GM12801 (cell line): Measurements from ENCODE around the gene SEMA4D.

Experiments
- TF ChIP-seq, protein P1 (sequence below): IDR thresholded peaks from one replicate; pipeline ENCODE4 v1.5.1; 2011; ENCODE audit warnings: control low read depth; ENCODE audit not compliant: insufficient read length; ENCODE audit errors: extremely low read depth

SEMA4D gene

DNA sequence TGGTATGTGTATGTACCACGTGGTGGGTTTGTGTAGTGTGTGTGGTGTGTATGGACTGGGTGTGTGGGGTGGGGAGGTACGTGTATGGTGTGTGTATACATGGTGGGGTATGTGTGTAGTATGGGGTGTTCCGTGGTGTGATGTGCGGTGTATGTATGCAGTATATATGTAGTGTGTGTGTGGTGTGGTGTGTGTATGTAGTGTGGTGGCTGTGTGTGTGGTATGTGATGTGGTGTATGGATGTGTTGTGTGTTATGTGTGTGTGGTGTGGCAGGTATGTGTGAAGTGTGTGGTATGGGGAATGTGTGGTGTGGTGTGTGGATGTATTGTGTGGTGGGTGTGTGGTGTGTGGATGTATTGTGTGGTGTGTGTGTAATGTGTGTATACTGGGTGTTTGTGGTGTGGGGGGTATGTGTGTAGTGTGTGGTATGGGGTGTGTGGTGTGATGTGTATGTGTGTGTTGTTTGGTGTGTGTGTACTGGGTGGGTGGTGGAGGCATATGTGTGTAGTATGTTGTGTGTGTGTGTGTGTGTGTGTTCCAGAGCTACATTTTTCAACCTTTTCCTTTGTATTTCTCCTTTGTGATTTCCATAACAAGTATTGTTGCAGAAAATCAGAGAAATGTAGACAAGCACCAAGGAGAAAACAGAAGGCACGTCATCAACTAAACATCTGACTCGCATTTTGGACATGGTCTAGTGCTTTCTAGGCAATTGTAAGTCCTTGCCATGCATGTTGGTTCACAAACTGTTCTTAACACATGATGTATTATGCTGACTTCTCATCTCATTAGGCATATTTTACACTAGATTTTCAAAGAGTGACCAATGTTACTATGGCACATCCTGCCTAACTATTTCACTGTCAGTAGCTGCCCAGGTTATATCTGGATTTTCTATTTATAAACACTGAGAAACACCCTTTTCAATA is 13.2 kb downstream of the SEMA4D start:
- TF ChIP-seq, protein P1, sequence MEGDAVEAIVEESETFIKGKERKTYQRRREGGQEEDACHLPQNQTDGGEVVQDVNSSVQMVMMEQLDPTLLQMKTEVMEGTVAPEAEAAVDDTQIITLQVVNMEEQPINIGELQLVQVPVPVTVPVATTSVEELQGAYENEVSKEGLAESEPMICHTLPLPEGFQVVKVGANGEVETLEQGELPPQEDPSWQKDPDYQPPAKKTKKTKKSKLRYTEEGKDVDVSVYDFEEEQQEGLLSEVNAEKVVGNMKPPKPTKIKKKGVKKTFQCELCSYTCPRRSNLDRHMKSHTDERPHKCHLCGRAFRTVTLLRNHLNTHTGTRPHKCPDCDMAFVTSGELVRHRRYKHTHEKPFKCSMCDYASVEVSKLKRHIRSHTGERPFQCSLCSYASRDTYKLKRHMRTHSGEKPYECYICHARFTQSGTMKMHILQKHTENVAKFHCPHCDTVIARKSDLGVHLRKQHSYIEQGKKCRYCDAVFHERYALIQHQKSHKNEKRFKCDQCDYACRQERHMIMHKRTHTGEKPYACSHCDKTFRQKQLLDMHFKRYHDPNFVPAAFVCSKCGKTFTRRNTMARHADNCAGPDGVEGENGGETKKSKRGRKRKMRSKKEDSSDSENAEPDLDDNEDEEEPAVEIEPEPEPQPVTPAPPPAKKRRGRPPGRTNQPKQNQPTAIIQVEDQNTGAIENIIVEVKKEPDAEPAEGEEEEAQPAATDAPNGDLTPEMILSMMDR = no peak

DNA sequence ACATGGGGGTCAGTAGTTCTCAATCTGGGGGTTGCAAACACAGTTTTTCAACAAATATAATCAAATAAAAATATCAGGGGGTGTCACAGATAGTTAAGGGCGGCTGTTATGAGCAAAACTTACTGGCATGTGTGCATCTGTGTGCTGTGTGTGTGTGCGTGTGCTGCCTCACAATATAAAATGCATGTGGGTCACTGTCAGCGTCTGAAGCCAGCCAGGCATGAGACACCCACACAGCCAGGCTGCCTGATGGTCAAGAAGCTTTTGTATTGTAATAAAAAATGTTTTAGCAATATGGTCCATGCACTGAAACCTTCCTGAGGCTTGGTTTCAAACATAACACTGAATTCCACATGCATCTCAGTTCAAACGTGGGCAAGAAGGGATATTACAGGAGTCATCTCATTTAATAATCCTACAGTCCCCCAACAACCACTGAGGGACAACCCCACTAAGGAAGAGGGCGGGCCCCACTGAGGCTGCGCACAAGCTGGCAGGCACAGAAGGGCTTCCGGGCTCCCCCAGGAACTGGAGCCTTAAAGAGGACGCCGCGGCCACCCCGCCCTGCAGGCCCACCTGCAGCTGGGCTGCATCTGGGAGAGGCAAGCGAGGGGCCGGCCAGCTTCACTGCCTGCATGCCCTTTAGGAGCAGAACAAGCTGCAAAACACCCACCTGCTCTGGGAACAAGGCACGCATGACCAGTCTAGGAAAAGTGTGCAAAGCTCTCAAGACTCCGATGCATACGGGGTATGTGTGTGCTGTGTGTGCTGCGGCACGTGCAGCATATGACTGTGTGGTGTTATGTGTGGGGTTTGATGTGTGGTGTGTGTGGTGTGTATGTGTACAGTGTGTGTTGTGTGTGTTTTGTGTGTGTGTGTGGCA is 14.1 kb downstream of the SEMA4D start:
- TF ChIP-seq, protein P1 = no peak

DNA sequence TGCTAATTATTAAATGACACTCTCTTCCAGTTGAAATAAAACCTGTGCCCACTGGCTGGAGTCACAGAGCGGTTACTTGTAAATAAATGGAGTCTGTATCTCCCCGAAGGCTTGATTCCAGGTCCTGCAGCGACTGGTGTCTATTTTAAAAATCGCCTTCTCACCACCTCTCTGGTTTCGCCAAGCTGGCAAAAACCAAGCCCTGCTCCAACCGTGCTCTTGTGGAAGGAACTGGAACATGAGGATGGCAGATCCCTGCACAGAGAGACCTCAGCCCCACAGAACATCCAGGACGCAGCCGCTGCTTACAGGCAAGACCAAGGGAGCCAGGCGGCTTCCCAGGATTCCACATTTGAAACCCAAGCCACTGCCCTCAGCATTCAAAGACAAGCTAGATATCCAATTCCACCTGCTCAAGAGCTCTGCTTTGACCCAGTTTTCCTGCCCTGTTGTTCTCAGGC is 15.0 kb downstream of the SEMA4D start:
- TF ChIP-seq, protein P1 = no peak

DNA sequence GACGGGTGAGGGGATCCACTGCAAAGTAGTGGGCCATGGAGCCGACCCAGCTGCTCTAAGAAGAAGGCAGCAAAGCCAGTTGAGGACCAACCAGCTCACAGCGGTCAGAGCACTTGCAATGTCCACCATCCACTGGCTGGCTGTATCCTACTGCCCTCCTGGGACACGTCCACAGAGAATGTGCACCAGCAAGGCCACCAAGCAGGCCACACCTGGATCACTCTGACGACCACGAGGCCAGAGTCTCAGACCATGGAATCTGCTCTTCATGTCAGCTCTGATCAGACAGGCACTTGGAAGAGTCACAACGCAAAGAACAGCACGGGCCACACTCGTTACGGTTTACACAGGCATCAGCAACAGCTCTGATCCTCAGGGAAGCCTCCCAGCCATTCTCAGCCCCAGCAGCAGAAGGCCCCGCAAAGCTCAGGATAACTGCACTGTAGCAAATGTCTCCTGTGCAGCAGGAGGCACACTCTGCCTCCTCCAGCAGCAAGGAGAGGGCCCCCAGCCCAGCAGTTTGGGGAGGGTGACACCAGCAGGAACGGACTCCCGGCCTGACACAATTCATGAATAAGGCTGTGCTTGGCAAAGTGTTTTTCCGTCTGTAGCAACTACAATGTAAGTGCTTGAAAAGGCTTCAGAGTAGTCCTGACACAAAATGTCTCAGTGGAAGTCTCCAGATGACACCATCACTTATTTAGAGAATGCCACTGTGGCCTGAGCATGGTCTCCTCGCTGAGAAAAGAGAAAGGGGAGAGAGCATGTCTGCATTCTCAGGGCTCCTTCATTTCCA is 15.7 kb downstream of the SEMA4D start:
- TF ChIP-seq, protein P1 = no peak

DNA sequence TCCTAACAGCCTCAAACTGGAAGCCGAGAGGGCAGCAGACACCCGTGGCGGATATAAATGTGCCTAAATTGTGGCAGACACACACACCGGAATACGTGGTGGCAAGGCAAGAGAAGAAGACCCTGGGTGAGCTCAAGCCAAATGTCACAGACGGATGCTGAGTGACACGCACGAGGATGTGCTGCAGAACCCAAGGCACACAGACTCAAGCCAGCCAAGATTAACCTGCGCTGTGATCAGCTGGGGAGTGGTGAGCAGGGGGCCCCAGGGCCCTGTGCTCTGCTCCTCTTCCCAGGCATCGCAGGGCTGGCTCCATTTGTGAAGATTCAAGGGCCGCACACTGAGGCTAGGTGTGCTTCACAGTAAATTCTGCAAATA is 16.4 kb downstream of the SEMA4D start:
- TF ChIP-seq, protein P1 = no peak

DNA sequence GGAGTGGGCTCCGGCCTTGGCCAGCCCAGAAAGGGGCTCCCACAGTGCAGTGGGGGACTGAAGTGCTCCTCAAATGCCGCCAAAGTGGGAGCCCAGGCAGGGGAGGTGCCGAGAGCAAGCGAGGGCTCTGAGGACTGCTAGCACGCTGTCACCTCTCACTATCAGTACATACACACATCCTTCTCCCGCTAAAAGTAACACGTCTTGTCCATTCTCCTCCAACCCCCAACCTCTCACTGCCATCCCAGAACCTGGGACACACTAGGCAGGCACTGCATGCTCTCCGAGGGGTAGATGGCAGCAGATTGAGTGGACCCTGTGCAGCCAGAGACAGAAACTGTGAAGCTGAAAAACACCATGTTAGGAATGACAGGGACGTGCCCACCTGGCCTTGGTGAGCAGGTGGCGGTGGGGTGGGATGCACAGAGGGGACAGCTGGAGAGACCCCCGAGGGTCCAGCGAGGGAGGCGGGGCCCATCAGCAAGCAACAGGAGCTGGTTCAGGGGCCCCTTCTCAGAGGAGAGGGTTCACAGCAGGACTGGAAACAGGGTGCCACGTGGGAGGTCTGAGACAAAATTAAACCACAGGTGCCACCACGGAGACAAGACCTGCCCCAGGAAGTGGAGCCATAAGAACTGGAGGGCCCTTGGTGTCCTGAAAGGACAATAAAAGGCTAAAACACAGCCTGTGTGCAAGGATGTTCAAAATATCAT is 16.9 kb downstream of the SEMA4D start:
- TF ChIP-seq, protein P1 = no peak
